Karpas-422 (cell line): ENCODE results near the gene FILIP1L. TPM values are rescaled to one million over a fixed set of nuclear protein-coding genes. Genes with fewer than 3 reads are reported as not detected.

Experiments used
- DNase-seq: peaks from one replicate; pipeline ENCODE4 v3.0.0-alpha.2; 2015
- H2AFZ ChIP-seq: fragments of 200-600 bp; sonication (generic); 2 replicates; pipeline ENCODE4 v1.6.1; 2014; ENCODE audit warnings: antibody characterized with exemption, low read length, mixed read lengths
- H3K27ac ChIP-seq: fragments of 200-600 bp; sonication (generic); 2 replicates; pipeline ENCODE4 v1.5.1; 2014; ENCODE audit warnings: mild to moderate bottlenecking, low read length, moderate library complexity
- H3K27me3 ChIP-seq: fragments of 200-600 bp; sonication (generic); 2 replicates; pipeline ENCODE4 v1.6.1; 2014; ENCODE audit warnings: low read length, mixed read lengths
- H3K36me3 ChIP-seq: fragments of 200-600 bp; sonication (generic); 2 replicates; pipeline ENCODE4 v1.6.1; 2014; ENCODE audit warnings: low read length, mixed read lengths; ENCODE audit not compliant: insufficient read depth
- H3K4me1 ChIP-seq: fragments of 200-600 bp; sonication (generic); 2 replicates; pipeline ENCODE4 v1.6.1; 2014; ENCODE audit warnings: mild to moderate bottlenecking, low read length, mixed read lengths
- H3K4me2 ChIP-seq: fragments of 200-600 bp; sonication (generic); 2 replicates; pipeline ENCODE4 v1.6.1; 2014; ENCODE audit warnings: low read length, low read depth, mild to moderate bottlenecking; ENCODE audit not compliant: poor library complexity, severe bottlenecking
- H3K4me3 ChIP-seq: fragments of 200-600 bp; sonication (generic); 2 replicates; pipeline ENCODE4 v1.5.1; 2014; ENCODE audit warnings: mild to moderate bottlenecking, antibody characterized with exemption, low read length, mixed read lengths
- H3K79me2 ChIP-seq: fragments of 200-600 bp; sonication (generic); 2 replicates; pipeline ENCODE4 v1.6.1; 2014; ENCODE audit warnings: mild to moderate bottlenecking, low read length, mixed read lengths
- H3K9ac ChIP-seq: fragments of 200-600 bp; sonication (generic); 2 replicates; pipeline ENCODE4 v1.6.0; 2014; ENCODE audit warnings: low read length
- H3K9me2 ChIP-seq: fragments of 200-600 bp; sonication (generic), shearing (Covaris generic); replicated peaks from 2 replicates; pipeline ENCODE4 v1.6.0; 2014; ENCODE audit warnings: mild to moderate bottlenecking, low read length, moderate library complexity; ENCODE audit not compliant: insufficient read depth
- H3K9me3 ChIP-seq: fragments of 300-700, 200-600 bp; sonication (generic); 2 replicates; pipeline ENCODE4 v1.6.1; 2014; ENCODE audit warnings: low read length, mixed read lengths
- H4K20me1 ChIP-seq: fragments of 200-600 bp; sonication (generic); 2 replicates; pipeline ENCODE4 v1.6.1; 2014; ENCODE audit warnings: mild to moderate bottlenecking, antibody characterized with exemption, low read length, low read depth; ENCODE audit not compliant: insufficient read depth
- total RNA-seq: library from RNA; depleted of rRNA; stranded (reverse); fragments of >200 nt; shearing (Covaris generic); gene quantifications from 2 replicates; pipeline ENCODE4 v1.2.3, GENCODE V29; 2014; ENCODE audit warnings: low replicate concordance

FILIP1L gene
- total RNA-seq, 1 experiment from 2014 or later: 0.37 TPM

- no peak for DNase-seq
- H3K79me2 ChIP-seq: no peaks in the 10 kb centered on the region
- peak overlapping the region; percentile 96 for H3K4me2 ChIP-seq
- H3K9ac ChIP-seq: peak overlapping the region; percentile 10; the same call in 1 of the 2 replicates
- no peaks in the 10 kb centered on the region for H3K27me3 ChIP-seq
- H4K20me1 ChIP-seq: peaks cover 70% of the 10 kb centered on the region
- H3K4me1 ChIP-seq: peaks cover 22% of the 10 kb centered on the region
- no peak overlapping the region for H3K4me3 ChIP-seq
- H3K36me3 ChIP-seq: no peaks in the 10 kb centered on the region
- no peak overlapping the region for H2AFZ ChIP-seq
- no peaks in the 10 kb centered on the region for H3K9me2 ChIP-seq
- no peaks in the 10 kb centered on the region for H3K9me3 ChIP-seq
- no peak overlapping the region for H3K27ac ChIP-seq
These were observed 239.9 kb downstream of the FILIP1L start for GRCh38 chr3:99874237-99875002.

- Histone ChIP-seq H3K27ac (no peak overlapping the region), H3K27me3 (no peaks in the 10 kb centered on the region), H3K4me3 (no peak overlapping the region), H3K9me2 (no peaks in the 10 kb centered on the region), H3K9ac (no peak overlapping the region), H3K36me3 (no peaks in the 10 kb centered on the region), H3K9me3 (no peaks in the 10 kb centered on the region), H4K20me1 (peaks cover 64% of the 10 kb centered on the region), H3K4me1 (peaks cover 22% of the 10 kb centered on the region), H3K4me2 (no peak overlapping the region), H2AFZ (no peak overlapping the region), H3K79me2 (no peaks in the 10 kb centered on the region)
- no peak for DNase-seq
These were observed 240.8 kb downstream of the FILIP1L start for GRCh38 chr3:99873269-99874102.

GRCh38 chr3:99872923-99873254 lies 241.4 kb downstream of the FILIP1L start:
- Histone ChIP-seq H2AFZ (no peak overlapping the region), H3K79me2 (no peaks in the 10 kb centered on the region), H3K27me3 (no peaks in the 10 kb centered on the region), H3K36me3 (no peaks in the 10 kb centered on the region), H3K4me1 (peaks cover 22% of the 10 kb centered on the region), H3K9me3 (no peaks in the 10 kb centered on the region), H3K27ac (no peak overlapping the region), H3K4me3 (no peak overlapping the region), H3K4me2 (no peak overlapping the region), H4K20me1 (peaks cover 64% of the 10 kb centered on the region), H3K9me2 (no peaks in the 10 kb centered on the region), H3K9ac (no peak overlapping the region)
- DNase-seq: no peak

GRCh38 chr3:99871231-99872045 lies 242.9 kb downstream of the FILIP1L start:
- Histone ChIP-seq H3K9ac (no peak overlapping the region), H3K9me2 (no peaks in the 10 kb centered on the region), H3K27me3 (no peaks in the 10 kb centered on the region), H3K36me3 (no peaks in the 10 kb centered on the region), H4K20me1 (peaks cover 58% of the 10 kb centered on the region), H3K9me3 (no peaks in the 10 kb centered on the region), H2AFZ (no peak overlapping the region), H3K4me3 (no peak overlapping the region), H3K27ac (no peak overlapping the region), H3K79me2 (no peaks in the 10 kb centered on the region), H3K4me2 (no peak overlapping the region), H3K4me1 (peaks cover 17% of the 10 kb centered on the region)
- no peak for DNase-seq

GRCh38 chr3:99870712-99871111 lies 243.6 kb downstream of the FILIP1L start:
- Histone ChIP-seq H3K79me2 (no peaks in the 10 kb centered on the region), H3K4me1 (peaks cover 11% of the 10 kb centered on the region), H3K4me3 (no peak overlapping the region), H3K9me3 (no peaks in the 10 kb centered on the region), H3K9ac (no peak overlapping the region), H3K9me2 (no peaks in the 10 kb centered on the region), H2AFZ (no peak overlapping the region), H3K4me2 (no peak overlapping the region), H3K36me3 (no peaks in the 10 kb centered on the region), H4K20me1 (peaks cover 54% of the 10 kb centered on the region), H3K27me3 (no peaks in the 10 kb centered on the region), H3K27ac (no peak overlapping the region)
- DNase-seq: no peak

- Histone ChIP-seq H3K4me1 (no peaks in the 10 kb centered on the region; the same call in 1 of the 2 replicates), H3K9me3 (no peaks in the 10 kb centered on the region), H3K4me3 (no peak overlapping the region), H3K4me2 (no peak overlapping the region), H3K9ac (no peak overlapping the region), H2AFZ (no peak overlapping the region), H3K36me3 (no peaks in the 10 kb centered on the region), H3K9me2 (no peaks in the 10 kb centered on the region), H3K27me3 (no peaks in the 10 kb centered on the region), H4K20me1 (peaks cover 58% of the 10 kb centered on the region), H3K27ac (no peak overlapping the region), H3K79me2 (no peaks in the 10 kb centered on the region)
- DNase-seq: no peak
These were observed 244.7 kb downstream of the FILIP1L start for GRCh38 chr3:99869621-99870020.

- Histone ChIP-seq H4K20me1 (peaks cover 51% of the 10 kb centered on the region), H3K4me2 (no peak overlapping the region), H3K27me3 (no peaks in the 10 kb centered on the region), H3K36me3 (no peaks in the 10 kb centered on the region), H2AFZ (no peak overlapping the region), H3K9ac (no peak overlapping the region), H3K4me1 (no peaks in the 10 kb centered on the region), H3K9me2 (no peaks in the 10 kb centered on the region), H3K79me2 (no peaks in the 10 kb centered on the region), H3K4me3 (no peak overlapping the region), H3K27ac (no peak overlapping the region), H3K9me3 (no peaks in the 10 kb centered on the region)
- DNase-seq: peak; percentile 49
These were observed 246.0 kb downstream of the FILIP1L start for GRCh38 chr3:99868311-99868646.
